Measurements from ENCODE around the gene TOP2A.
"Not testable (repeated sequence)": the region's sequence is repeated elsewhere in the genome, so short reads cannot be mapped to it uniquely, and the experiment has no call there.

TOP2A gene

DNA sequence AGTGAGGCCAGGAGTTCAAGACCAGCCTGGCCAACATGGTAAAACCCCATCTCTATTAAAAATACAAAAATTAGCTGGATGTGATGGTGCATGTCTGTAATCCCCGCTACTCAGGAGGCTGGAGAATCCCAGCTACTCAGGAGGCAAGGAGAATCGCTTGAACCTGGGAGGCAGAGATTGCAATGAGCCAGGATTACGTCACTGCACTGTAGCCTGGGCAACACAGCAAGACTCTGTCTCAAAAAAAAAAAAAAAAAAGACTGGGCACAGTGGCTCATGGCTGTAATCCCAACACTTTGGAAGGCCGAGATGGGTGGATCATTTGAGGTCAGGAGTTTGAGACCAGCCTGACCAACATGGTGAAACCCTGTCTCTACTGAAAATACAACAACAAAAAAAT, 8.2 kb downstream of the TOP2A start:
- not testable (repeated sequence) for H3K4me1 ChIP-seq (ENCODE audit: insufficient read depth, low read length); H3K9me3 ChIP-seq (ENCODE audit: low read length)
- H3K36me3 ChIP-seq (ENCODE audit: insufficient read depth, low read length) = peaks cover 78% of the 10 kb centered on the region

DNA sequence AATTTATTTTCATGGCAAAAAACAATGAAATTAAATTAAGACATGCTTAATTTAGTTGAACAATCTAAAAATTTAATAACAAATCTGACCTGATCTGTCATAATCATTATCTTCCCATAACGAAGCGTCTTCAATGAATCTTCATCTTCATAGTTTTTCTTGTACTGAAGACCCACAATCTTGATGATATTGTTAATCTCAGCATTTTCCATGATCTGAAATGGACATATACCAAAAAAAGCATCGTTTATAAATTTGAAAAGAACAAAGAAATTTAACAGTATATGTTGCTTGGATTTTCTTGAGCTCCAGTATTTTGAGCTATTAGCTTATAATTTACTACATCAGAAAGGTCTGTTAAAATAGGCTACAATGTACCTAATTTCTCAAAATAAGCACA, 10.2 kb downstream of the TOP2A start:
- no peaks in the 10 kb centered on the region for H3K27me3 ChIP-seq (ENCODE audit: insufficient read depth, low read length)
- H3K4me1 ChIP-seq (ENCODE audit: insufficient read depth, low read length) = no peaks in the 10 kb centered on the region
- peaks cover 80% of the 10 kb centered on the region for H3K36me3 ChIP-seq (ENCODE audit: insufficient read depth, low read length)
- no peak overlapping the region for H3K4me3 ChIP-seq (ENCODE audit: low read length)
- no peak overlapping the region for H2AFZ ChIP-seq (ENCODE audit: low read depth, low read length)
- no peaks in the 10 kb centered on the region for H3K9me3 ChIP-seq (ENCODE audit: low read length)

More for the DNA sequence above, 8.2 kb downstream of the TOP2A start:
- H3K4me3 ChIP-seq (ENCODE audit: low read length); H2AFZ ChIP-seq (ENCODE audit: low read depth, low read length); H3K27me3 ChIP-seq (ENCODE audit: insufficient read depth, low read length): not testable (repeated sequence)

DNA sequence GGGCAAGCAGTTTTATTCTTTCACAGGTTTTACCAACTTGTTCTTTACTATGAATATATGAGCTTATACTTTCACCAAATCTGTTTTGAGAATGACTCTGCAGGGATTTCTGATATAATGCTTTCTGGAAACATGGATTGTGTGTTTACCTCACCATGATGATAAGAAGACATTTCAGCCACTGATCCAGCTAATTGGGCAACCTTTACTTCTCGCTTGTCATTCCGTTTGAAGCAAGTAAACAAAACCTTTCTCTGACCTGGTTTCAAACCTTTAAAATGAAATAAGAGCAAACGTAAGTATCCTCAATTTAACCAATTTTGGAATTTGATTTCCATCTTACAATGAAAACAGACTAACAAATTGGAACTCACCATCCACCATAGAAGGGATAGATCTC, 13.7 kb downstream of the TOP2A start:
- Histone ChIP-seq H3K9me3 (ENCODE audit: low read length) (no peaks in the 10 kb centered on the region), H3K4me1 (ENCODE audit: insufficient read depth, low read length) (no peaks in the 10 kb centered on the region), H3K27me3 (ENCODE audit: insufficient read depth, low read length) (no peaks in the 10 kb centered on the region), H2AFZ (ENCODE audit: low read depth, low read length) (no peak overlapping the region), H3K4me3 (ENCODE audit: low read length) (no peak overlapping the region), H3K36me3 (ENCODE audit: insufficient read depth, low read length) (peaks cover 83% of the 10 kb centered on the region)

DNA sequence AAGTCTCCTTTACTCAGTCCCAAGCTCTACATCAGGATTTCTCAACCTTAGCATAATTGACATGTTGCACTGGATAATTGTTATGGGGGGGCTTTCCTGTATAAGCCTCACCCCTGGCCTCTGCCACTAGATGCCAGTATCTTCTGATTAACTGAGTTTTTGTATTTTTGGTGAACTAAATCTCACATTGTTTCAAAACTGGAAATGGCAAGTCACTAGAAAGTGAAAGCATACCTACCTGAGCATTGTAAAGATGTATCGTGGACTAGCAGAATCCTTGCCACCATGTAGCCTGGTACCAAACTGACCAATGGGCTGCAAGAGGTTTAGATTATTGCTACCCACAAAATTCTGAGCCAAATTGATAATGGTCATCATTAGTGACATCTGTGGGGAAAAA, 15.0 kb downstream of the TOP2A start:
- H3K36me3 ChIP-seq (ENCODE audit: insufficient read depth, low read length) = peaks cover 86% of the 10 kb centered on the region
- H3K27me3 ChIP-seq (ENCODE audit: insufficient read depth, low read length) = no peaks in the 10 kb centered on the region
- no peaks in the 10 kb centered on the region for H3K9me3 ChIP-seq (ENCODE audit: low read length)
- no peaks in the 10 kb centered on the region for H3K4me1 ChIP-seq (ENCODE audit: insufficient read depth, low read length)
- H2AFZ ChIP-seq (ENCODE audit: low read depth, low read length) = no peak overlapping the region
- no peak overlapping the region for H3K4me3 ChIP-seq (ENCODE audit: low read length)

DNA sequence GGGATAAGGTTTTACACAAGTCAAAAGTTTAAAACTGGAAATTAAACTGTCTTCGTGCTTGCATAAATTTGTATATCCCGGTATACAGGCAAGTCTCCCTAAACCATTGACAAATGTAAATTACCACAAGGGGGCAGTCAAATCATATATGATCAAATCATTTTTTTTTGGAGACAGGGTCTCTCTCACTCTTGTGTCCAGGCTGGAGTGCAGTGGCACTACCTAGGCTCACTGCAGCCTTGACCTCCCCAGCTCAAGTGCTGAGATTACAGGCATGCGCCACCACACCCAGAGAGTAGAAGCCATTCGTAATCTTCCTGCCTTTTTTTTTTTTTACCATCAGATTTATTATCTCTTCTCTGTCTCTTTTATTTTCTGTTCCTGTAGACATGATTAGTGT, 18.5 kb downstream of the TOP2A start:
- H2AFZ ChIP-seq (ENCODE audit: low read depth, low read length) = no peak overlapping the region
- H3K4me1 ChIP-seq (ENCODE audit: insufficient read depth, low read length) = no peaks in the 10 kb centered on the region
- no peak overlapping the region for H3K4me3 ChIP-seq (ENCODE audit: low read length)
- peaks cover 80% of the 10 kb centered on the region for H3K36me3 ChIP-seq (ENCODE audit: insufficient read depth, low read length)
- H3K27me3 ChIP-seq (ENCODE audit: insufficient read depth, low read length) = no peaks in the 10 kb centered on the region
- H3K9me3 ChIP-seq (ENCODE audit: low read length) = no peaks in the 10 kb centered on the region

DNA sequence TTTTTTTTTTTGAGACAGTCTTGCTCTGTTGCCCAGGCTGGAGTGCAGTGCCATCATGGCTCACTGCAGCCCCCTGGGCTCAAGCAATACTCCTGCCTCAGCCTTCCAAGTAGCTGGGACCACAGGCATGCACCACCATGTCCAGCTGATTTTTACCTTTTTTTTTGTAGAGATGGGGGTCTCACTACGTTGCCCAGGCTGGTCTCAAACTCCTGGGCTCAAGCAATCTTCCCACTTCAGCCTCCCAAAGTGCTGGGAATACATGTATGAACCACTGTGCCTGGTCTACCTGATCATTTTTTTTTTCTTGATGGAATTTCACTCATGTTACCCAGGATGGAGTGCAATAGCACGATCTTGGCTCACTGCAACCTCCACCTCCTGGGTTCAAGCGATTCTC, 31.1 kb downstream of the TOP2A start:
- H3K4me3 ChIP-seq (ENCODE audit: low read length); H3K4me1 ChIP-seq (ENCODE audit: insufficient read depth, low read length); H3K27me3 ChIP-seq (ENCODE audit: insufficient read depth, low read length); H2AFZ ChIP-seq (ENCODE audit: low read depth, low read length); H3K9me3 ChIP-seq (ENCODE audit: low read length): not testable (repeated sequence)
- H3K36me3 ChIP-seq (ENCODE audit: insufficient read depth, low read length) = peaks cover 42% of the 10 kb centered on the region

DNA sequence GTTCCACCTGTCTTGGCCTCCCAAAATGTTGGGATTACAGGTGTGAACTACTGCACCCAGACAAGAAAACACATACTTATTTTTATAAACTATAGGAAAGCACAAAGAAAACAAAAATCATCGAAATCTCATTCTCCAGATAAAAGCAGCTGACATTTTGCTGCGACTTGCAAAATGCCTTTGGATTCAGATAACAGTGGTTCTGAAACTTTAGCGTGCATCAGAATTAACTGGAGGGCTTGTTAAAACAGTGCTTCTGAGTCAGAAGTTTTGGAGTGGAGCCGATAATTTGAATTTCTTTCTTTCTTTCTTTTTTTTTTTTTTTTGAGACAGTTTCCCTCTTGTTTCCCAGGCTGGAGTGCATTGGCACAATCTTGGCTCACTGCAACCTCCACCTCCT, 35.4 kb downstream of the TOP2A start:
- Histone ChIP-seq H3K9me3 (ENCODE audit: low read length) (no peaks in the 10 kb centered on the region), H2AFZ (ENCODE audit: low read depth, low read length) (no peak overlapping the region), H3K4me3 (ENCODE audit: low read length) (no peak overlapping the region), H3K27me3 (ENCODE audit: insufficient read depth, low read length) (no peaks in the 10 kb centered on the region), H3K36me3 (ENCODE audit: insufficient read depth, low read length) (peaks cover 3% of the 10 kb centered on the region), H3K4me1 (ENCODE audit: insufficient read depth, low read length) (no peaks in the 10 kb centered on the region)

DNA sequence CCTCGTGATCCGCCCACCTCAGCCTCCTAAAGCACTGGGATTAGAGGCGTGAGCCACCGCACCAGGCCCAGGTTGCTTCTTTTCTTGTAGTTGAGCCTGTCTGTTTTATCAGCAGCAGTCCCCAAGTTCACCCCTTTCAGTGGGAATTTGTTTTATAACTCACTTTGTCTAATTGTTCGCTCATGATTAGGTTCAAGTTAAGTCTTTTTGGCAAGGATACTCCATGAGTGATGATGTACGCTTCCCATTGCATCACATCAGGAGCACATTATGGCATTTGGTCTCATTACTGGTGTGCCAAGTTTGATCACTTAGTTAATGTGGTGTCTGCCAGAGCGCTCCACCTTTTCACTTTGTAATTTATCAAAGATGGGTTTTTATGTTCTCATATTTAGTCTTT, 38.7 kb downstream of the TOP2A start:
- no peaks in the 10 kb centered on the region for H3K9me3 ChIP-seq (ENCODE audit: low read length)
- no peaks in the 10 kb centered on the region for H3K36me3 ChIP-seq (ENCODE audit: insufficient read depth, low read length)
- no peaks in the 10 kb centered on the region for H3K27me3 ChIP-seq (ENCODE audit: insufficient read depth, low read length)
- H3K4me1 ChIP-seq (ENCODE audit: insufficient read depth, low read length) = peaks cover 6% of the 10 kb centered on the region
- no peak overlapping the region for H2AFZ ChIP-seq (ENCODE audit: low read depth, low read length)
- H3K4me3 ChIP-seq (ENCODE audit: low read length) = no peak overlapping the region

DNA sequence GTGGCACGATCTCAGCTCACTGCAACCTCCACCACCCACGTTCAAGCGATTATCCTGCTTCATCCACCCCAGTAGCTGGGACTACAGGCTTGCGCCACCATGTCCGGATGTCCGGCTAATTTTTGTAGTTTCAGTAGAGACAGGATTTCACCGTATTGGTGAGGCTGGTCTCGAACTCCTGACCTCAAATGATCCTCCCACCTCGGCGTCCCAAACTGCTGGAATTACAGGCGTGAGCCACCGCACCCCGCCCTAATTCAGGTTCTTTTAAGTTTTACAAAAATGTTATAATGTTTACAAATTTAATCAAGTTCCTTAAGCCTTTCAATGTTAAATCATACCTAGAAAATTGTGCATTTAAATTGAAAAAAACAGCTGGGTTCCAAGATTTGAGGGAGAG, 39.9 kb downstream of the TOP2A start:
- Histone ChIP-seq H3K36me3 (ENCODE audit: insufficient read depth, low read length) (no peaks in the 10 kb centered on the region), H2AFZ (ENCODE audit: low read depth, low read length) (no peak overlapping the region), H3K4me3 (ENCODE audit: low read length) (no peak overlapping the region), H3K27me3 (ENCODE audit: insufficient read depth, low read length) (no peaks in the 10 kb centered on the region), H3K9me3 (ENCODE audit: low read length) (no peaks in the 10 kb centered on the region), H3K4me1 (ENCODE audit: insufficient read depth, low read length) (peaks cover 6% of the 10 kb centered on the region)

DNA sequence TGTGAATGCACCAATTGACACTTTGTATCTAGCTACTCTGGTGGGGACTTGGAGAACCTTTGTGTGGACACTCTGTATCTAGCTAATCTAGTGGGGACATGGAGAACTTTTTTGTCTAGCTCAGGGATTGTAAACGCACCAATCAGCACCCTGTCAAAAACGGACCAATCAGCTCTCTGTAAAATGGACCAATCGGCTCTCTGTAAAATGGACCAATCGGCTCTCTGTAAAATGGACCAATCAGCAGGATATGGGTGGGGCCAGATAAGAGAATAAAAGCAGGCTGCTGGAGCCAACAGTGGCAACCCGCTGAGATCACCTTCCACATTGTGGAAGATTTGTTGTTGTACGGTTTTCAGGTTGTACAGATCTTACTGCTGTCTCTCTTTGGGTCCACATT, 41.2 kb downstream of the TOP2A start:
- not testable (repeated sequence) for H3K36me3 ChIP-seq (ENCODE audit: insufficient read depth, low read length); H3K4me1 ChIP-seq (ENCODE audit: insufficient read depth, low read length); H3K27me3 ChIP-seq (ENCODE audit: insufficient read depth, low read length); H3K4me3 ChIP-seq (ENCODE audit: low read length); H3K9me3 ChIP-seq (ENCODE audit: low read length); H2AFZ ChIP-seq (ENCODE audit: low read depth, low read length)

DNA sequence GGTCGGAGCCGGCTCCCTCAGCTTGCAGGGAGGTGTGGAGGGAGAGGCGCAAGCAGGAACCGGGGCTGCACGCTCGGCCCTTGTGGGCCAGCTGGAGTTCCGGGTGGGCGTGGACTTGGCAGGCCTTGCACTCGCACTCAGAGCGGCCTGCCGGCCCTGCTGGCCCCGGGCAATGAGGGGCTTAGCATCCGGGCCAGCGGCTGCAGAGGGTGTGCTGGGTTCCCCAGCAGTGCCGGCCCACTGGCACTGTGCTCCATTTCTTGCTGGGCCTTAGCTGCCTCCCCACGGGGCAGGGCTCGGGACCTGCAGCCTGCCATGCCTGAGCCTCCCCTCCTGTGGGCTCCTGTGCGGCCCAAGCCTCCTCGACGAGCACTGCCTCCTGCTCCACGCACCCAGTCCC, 41.9 kb downstream of the TOP2A start:
- not testable (repeated sequence) for H2AFZ ChIP-seq (ENCODE audit: low read depth, low read length); H3K36me3 ChIP-seq (ENCODE audit: insufficient read depth, low read length); H3K27me3 ChIP-seq (ENCODE audit: insufficient read depth, low read length); H3K9me3 ChIP-seq (ENCODE audit: low read length); H3K4me1 ChIP-seq (ENCODE audit: insufficient read depth, low read length); H3K4me3 ChIP-seq (ENCODE audit: low read length)

DNA sequence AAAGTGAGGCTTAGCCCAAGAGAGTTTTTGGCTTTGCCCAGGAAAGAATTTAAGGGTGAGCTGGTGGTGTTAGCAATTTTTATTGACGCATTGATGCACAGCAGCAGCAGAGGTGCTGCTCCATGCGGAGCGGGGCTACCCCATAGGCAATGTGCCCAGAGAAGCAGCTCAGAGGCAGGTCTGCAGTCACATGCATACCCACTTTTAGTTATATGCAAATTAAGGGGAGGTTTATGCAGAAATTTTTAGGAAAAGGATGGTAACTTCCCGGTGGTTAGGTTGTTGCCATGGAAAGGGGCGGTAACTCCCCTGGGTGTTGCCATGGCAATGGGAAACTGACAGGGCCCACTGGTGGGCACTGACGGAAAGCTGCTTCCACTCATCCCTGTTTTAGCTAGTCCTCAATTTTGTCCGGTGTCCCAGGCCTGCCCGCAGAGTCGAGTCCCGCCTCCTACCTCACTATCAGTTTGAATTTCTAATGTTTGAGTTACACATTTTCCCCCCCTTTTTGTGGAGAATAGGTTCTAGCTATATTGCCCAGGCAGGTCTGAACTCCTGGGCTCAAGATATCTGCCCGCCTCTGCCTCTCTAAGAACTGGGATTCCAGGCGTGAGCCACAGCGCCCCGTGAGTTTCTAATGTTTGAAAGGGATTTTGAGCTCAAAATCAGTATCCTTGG, 42.7 kb downstream of the TOP2A start:
- Histone ChIP-seq H2AFZ (ENCODE audit: low read depth, low read length) (no peak overlapping the region), H3K9me3 (ENCODE audit: low read length) (no peaks in the 10 kb centered on the region), H3K27me3 (ENCODE audit: insufficient read depth, low read length) (no peaks in the 10 kb centered on the region), H3K4me1 (ENCODE audit: insufficient read depth, low read length) (peaks cover 6% of the 10 kb centered on the region), H3K4me3 (ENCODE audit: low read length) (no peak overlapping the region), H3K36me3 (ENCODE audit: insufficient read depth, low read length) (no peaks in the 10 kb centered on the region)

DNA sequence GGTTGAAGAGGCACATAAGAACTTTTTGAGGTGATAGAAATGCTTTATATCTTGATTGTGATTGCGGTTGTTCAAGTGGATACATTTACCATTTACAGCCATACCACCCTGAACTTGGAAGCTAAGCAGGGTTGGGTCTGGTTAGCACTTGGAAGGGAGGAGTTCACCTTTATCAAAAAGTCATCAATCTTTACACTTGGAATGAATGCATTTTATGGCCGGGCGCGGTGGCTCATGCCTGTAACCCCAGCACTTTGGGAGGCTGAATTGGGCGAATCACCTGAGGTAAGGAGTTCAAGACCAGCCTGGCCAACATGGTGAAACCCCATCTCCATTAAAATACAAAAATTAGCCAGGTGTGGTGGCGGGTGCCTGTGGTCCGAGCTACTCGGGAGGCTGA, 43.7 kb downstream of the TOP2A start:
- no peaks in the 10 kb centered on the region for H3K9me3 ChIP-seq (ENCODE audit: low read length)
- H2AFZ ChIP-seq (ENCODE audit: low read depth, low read length) = no peak overlapping the region
- no peaks in the 10 kb centered on the region for H3K36me3 ChIP-seq (ENCODE audit: insufficient read depth, low read length)
- no peak overlapping the region for H3K4me3 ChIP-seq (ENCODE audit: low read length)
- peaks cover 6% of the 10 kb centered on the region for H3K4me1 ChIP-seq (ENCODE audit: insufficient read depth, low read length)
- H3K27me3 ChIP-seq (ENCODE audit: insufficient read depth, low read length) = no peaks in the 10 kb centered on the region

DNA sequence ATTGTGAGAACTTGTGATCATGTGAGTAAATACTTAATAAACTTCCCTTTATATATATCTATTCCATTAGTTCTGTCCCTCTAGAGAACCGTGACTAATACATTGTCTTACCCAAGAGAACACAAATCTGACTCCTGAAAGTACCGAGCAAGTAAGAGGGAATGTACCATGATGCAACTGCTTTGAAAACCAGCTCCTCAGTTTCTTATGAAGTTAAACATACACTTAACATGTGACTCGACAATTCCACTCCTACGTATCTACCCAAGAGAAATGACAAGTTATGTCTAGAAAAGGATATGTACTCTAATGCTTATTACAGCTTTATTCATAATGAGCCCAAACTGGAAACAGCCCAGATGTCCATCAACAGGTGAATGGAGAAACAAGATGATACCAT, 44.4 kb downstream of the TOP2A start:
- H3K4me3 ChIP-seq (ENCODE audit: low read length) = no peak overlapping the region
- no peak overlapping the region for H2AFZ ChIP-seq (ENCODE audit: low read depth, low read length)
- no peaks in the 10 kb centered on the region for H3K36me3 ChIP-seq (ENCODE audit: insufficient read depth, low read length)
- H3K4me1 ChIP-seq (ENCODE audit: insufficient read depth, low read length) = peaks cover 6% of the 10 kb centered on the region
- H3K27me3 ChIP-seq (ENCODE audit: insufficient read depth, low read length) = no peaks in the 10 kb centered on the region
- no peaks in the 10 kb centered on the region for H3K9me3 ChIP-seq (ENCODE audit: low read length)
